ENCODE measurements around the gene SDK2.

GRCh38 chr17:73654241-73654640, 10.0 kb upstream of the SDK2 start:
- TF ChIP-seq CTCF (conservative IDR thresholded peaks at IDR 0.05; ENCODE audit: low read depth, low read length) (no peak), RCOR1 (IDR thresholded peaks at IDR 0.05; ENCODE audit: insufficient replicate concordance, low read length) (no peak), NFE2L2 (IDR thresholded peaks at IDR 0.05; ENCODE audit: low read depth, low read length) (no peak), USF2 (IDR thresholded peaks at IDR 0.05; ENCODE audit: low read depth, low read length) (no peak), POLR2A (IDR thresholded peaks at IDR 0.05; ENCODE audit: low read depth, low read length) (no peak), RAD21 (IDR thresholded peaks at IDR 0.05; ENCODE audit: low read length) (no peak), RFX5 (IDR thresholded peaks at IDR 0.05; ENCODE audit: low read depth, low read length) (no peak), CHD1 (IDR thresholded peaks at IDR 0.05; ENCODE audit: low read depth, low read length) (no peak), CEBPB (IDR thresholded peaks at IDR 0.05; ENCODE audit: low read depth, low read length) (no peak)
